ENCODE results near the gene TOPBP1. TPM values are rescaled to one million over a fixed set of nuclear protein-coding genes. Genes with fewer than 3 reads are reported as not detected.

TOPBP1 gene
- total and polyA plus RNA-seq, 2 experiments from 2014 or later, result 8.0 to 29.0 TPM

GRCh38 chr3:133600572-133601081, 61.1 kb downstream of the TOPBP1 start:
- TF ChIP-seq EZH2phosphoT487 (IDR thresholded peaks at IDR 0.05; ENCODE audit: low read depth, severe bottlenecking, unreplicated experiment) (no peak), EZH2 (IDR thresholded peaks at IDR 0.05; ENCODE audit: borderline replicate concordance) (no peak)
- TF ChIP-seq, protein P1, sequence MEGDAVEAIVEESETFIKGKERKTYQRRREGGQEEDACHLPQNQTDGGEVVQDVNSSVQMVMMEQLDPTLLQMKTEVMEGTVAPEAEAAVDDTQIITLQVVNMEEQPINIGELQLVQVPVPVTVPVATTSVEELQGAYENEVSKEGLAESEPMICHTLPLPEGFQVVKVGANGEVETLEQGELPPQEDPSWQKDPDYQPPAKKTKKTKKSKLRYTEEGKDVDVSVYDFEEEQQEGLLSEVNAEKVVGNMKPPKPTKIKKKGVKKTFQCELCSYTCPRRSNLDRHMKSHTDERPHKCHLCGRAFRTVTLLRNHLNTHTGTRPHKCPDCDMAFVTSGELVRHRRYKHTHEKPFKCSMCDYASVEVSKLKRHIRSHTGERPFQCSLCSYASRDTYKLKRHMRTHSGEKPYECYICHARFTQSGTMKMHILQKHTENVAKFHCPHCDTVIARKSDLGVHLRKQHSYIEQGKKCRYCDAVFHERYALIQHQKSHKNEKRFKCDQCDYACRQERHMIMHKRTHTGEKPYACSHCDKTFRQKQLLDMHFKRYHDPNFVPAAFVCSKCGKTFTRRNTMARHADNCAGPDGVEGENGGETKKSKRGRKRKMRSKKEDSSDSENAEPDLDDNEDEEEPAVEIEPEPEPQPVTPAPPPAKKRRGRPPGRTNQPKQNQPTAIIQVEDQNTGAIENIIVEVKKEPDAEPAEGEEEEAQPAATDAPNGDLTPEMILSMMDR (IDR thresholded peaks at IDR 0.05; ENCODE audit: poor library complexity), result no peak
- Histone ChIP-seq H3K4me2 (no peak overlapping the region), H3K27ac (no peak overlapping the region), H2AFZ (no peak overlapping the region), H3K9me3 (ENCODE audit: low read depth) (no peaks in the 10 kb centered on the region), H4K20me1 (ENCODE audit: insufficient read depth, poor library complexity, severe bottlenecking) (no peaks in the 10 kb centered on the region), H3K27me3 (no peaks in the 10 kb centered on the region), H3K4me1 (ENCODE audit: insufficient read depth) (no peaks in the 10 kb centered on the region), H3K79me2 (no peaks in the 10 kb centered on the region), H3K9me2 (replicated peaks; ENCODE audit: insufficient read depth) (no peaks in the 10 kb centered on the region), H3K36me3 (replicated peaks; ENCODE audit: insufficient read depth, low read depth) (no peaks in the 10 kb centered on the region), H3K4me3 (no peak overlapping the region)
- DNase-seq (ENCODE audit: low spot score), result no peak
- WGBS (ENCODE audit: low lambda C conversion rate, missing lambda C conversion rate), result 95% methylated on average over 1 of the region's 1 CpG

DNA sequence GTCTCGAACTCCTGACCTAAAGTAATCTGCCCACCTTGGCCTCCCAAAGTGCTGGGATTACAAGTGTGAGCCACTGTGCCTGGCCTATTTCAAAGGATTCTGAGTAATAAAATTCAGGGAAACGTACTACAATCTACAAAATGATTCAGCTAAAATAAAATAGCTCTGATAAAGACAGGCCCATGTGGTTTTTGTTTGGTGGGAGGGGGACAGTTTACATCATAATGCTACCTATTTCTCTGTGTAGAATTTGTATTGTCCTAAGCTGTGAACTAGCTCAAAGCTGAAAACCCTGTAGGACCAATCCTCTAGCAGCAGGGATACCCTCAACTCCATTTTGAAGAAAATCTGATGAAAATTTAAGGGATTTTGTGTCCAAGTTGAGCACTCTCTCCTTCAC, 62.5 kb downstream of the TOPBP1 start:
- Histone ChIP-seq H3K9me3 (ENCODE audit: low read depth) (no peaks in the 10 kb centered on the region), H3K4me3 (no peak overlapping the region), H3K36me3 (replicated peaks; ENCODE audit: insufficient read depth, low read depth) (no peaks in the 10 kb centered on the region), H2AFZ (no peak overlapping the region), H3K4me2 (no peak overlapping the region), H4K20me1 (ENCODE audit: insufficient read depth, poor library complexity, severe bottlenecking) (no peaks in the 10 kb centered on the region), H3K27ac (no peak overlapping the region), H3K9me2 (replicated peaks; ENCODE audit: insufficient read depth) (no peaks in the 10 kb centered on the region), H3K27me3 (no peaks in the 10 kb centered on the region), H3K4me1 (ENCODE audit: insufficient read depth) (no peaks in the 10 kb centered on the region), H3K79me2 (no peaks in the 10 kb centered on the region)
- WGBS (ENCODE audit: low lambda C conversion rate, missing lambda C conversion rate), result 83% methylated on average over 2 of the region's 2 CpGs
- no peak for TF ChIP-seq EZH2phosphoT487 (IDR thresholded peaks at IDR 0.05; ENCODE audit: low read depth, severe bottlenecking, unreplicated experiment)
- TF ChIP-seq EZH2 (IDR thresholded peaks at IDR 0.05; ENCODE audit: borderline replicate concordance), result no peak
- DNase-seq (ENCODE audit: low spot score), result no peak

GRCh38 chr3:133598405-133598804, 63.3 kb downstream of the TOPBP1 start:
- Histone ChIP-seq H3K4me2 (no peak overlapping the region), H3K79me2 (no peaks in the 10 kb centered on the region), H3K27ac (no peak overlapping the region), H3K36me3 (replicated peaks; ENCODE audit: insufficient read depth, low read depth) (no peaks in the 10 kb centered on the region), H3K9me2 (replicated peaks; ENCODE audit: insufficient read depth) (no peaks in the 10 kb centered on the region), H3K4me3 (no peak overlapping the region), H4K20me1 (ENCODE audit: insufficient read depth, poor library complexity, severe bottlenecking) (no peaks in the 10 kb centered on the region), H2AFZ (no peak overlapping the region), H3K9me3 (ENCODE audit: low read depth) (no peaks in the 10 kb centered on the region), H3K27me3 (no peaks in the 10 kb centered on the region), H3K4me1 (ENCODE audit: insufficient read depth) (no peaks in the 10 kb centered on the region)
- TF ChIP-seq EZH2phosphoT487 (IDR thresholded peaks at IDR 0.05; ENCODE audit: low read depth, severe bottlenecking, unreplicated experiment), result no peak
- no peak for TF ChIP-seq EZH2 (IDR thresholded peaks at IDR 0.05; ENCODE audit: borderline replicate concordance)
- TF ChIP-seq, protein P1 (IDR thresholded peaks at IDR 0.05; ENCODE audit: poor library complexity), result no peak
- no peak for DNase-seq (ENCODE audit: low spot score)
- 93% methylated on average over 3 of the region's 3 CpGs for WGBS (ENCODE audit: low lambda C conversion rate, missing lambda C conversion rate)

GRCh38 chr3:133595341-133595740, 66.4 kb downstream of the TOPBP1 start:
- Histone ChIP-seq H4K20me1 (ENCODE audit: insufficient read depth, poor library complexity, severe bottlenecking) (no peaks in the 10 kb centered on the region), H3K4me1 (ENCODE audit: insufficient read depth) (no peaks in the 10 kb centered on the region), H3K9me2 (replicated peaks; ENCODE audit: insufficient read depth) (no peaks in the 10 kb centered on the region), H3K4me2 (no peak overlapping the region), H3K27me3 (no peaks in the 10 kb centered on the region), H2AFZ (no peak overlapping the region), H3K36me3 (replicated peaks; ENCODE audit: insufficient read depth, low read depth) (no peaks in the 10 kb centered on the region), H3K9me3 (ENCODE audit: low read depth) (no peaks in the 10 kb centered on the region), H3K79me2 (no peaks in the 10 kb centered on the region), H3K4me3 (no peak overlapping the region), H3K27ac (no peak overlapping the region)
- no peak for DNase-seq (ENCODE audit: low spot score)
- TF ChIP-seq EZH2phosphoT487 (IDR thresholded peaks at IDR 0.05; ENCODE audit: low read depth, severe bottlenecking, unreplicated experiment), result no peak
- TF ChIP-seq, protein P1 (IDR thresholded peaks at IDR 0.05; ENCODE audit: poor library complexity), result no peak
- TF ChIP-seq EZH2 (IDR thresholded peaks at IDR 0.05; ENCODE audit: borderline replicate concordance), result no peak
- WGBS (ENCODE audit: low lambda C conversion rate, missing lambda C conversion rate), result 86% methylated on average over 1 of the region's 1 CpG
